T-helper 2 cell treated with Interferon-gamma antibody and Interleukin-4, amounts not matched to agents 100 ng/mL and 5 ng/mL, for 36 hours (primary cell): Measurements from ENCODE around the gene GGCX. TPM values are rescaled to one million over a fixed set of nuclear protein-coding genes. Genes with fewer than 3 reads are reported as not detected.
"Not testable (repeated sequence)": the region's sequence is repeated elsewhere in the genome, so short reads cannot be mapped to it uniquely, and the experiment has no call there.

ENCODE experiments used
- intact Hi-C: fragments of 100-400 bp; cut with micrococcal nuclease; formaldehyde crosslinking; loops from one replicate; pipeline ENCODE4 v1.15.1; 2023
- total RNA-seq: library from RNA; stranded (reverse); gene quantifications from 2 replicates; pipeline ENCODE4 v1.2.3, GENCODE V29; 2022

The GGCX gene
- total RNA-seq, 1 donor from 2014 or later: 21.3 TPM

- intact Hi-C loops: not testable (repeated sequence)
These were observed 16.1 kb downstream of the GGCX start for GRCh38 chr2:85544915-85545779.

- intact Hi-C loops: not testable (repeated sequence)
These were observed 17.0 kb downstream of the GGCX start for GRCh38 chr2:85544254-85544691.

DNA sequence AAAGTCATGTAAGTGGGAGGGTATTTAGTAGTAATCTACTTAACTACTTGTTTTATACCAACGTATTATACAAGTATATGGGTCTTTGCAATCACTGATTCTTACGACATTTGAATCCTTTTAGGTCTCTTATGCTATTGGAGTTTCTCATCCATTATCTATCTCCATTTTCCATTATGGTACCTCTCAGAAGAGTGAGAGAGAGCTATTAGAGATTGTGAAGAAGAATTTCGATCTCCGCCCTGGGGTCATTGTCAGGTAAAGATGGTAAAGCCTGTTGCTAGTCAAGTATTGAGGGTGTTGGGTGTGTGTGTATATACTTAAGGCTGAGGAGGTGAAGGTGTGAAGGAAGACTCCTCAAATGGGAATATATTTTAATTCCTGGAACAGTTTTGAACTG is 18.5 kb downstream of the GGCX start:
- intact Hi-C loops: no loop called here

DNA sequence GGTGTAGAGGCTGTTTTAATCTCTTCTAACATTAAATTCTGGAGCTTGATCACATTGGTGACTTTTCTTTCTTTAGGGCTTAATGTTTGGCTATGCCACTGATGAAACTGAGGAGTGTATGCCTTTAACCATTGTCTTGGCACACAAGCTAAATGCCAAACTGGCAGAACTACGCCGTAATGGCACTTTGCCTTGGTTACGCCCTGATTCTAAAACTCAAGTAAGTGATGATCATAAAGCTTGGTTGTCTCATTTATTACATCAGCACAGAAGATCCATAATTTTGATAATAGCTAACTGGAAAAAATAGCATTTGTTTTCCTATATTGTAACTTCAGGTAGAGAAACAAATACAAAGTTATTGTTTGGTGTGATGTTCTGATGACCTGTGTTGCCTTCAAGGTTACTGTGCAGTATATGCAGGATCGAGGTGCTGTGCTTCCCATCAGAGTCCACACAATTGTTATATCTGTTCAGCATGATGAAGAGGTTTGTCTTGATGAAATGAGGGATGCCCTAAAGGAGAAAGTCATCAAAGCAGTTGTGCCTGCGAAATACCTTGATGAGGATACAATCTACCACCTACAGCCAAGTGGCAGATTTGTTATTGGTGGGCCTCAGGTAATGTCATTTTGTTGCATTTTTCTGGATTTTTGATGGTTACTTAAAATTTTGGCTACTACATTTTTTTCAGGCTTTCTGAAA is 19.4 kb downstream of the GGCX start:
- intact Hi-C loops: no loop called here

DNA sequence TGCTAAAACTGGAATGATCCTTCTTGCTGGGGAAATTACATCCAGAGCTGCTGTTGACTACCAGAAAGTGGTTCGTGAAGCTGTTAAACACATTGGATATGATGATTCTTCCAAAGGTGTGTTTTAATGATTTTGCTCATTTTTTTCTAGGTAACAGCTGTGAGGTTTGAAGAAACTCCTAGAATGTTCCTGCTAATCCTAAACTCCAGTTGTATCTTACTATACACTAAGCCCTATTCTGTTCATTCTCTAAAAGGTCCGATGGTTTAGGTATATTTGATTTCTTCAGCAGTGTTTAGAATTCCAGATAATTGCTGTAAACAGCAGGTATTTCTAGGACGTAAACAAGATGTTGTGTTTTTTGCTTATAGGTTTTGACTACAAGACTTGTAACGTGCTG is 20.0 kb downstream of the GGCX start:
- intact Hi-C loops: no loop called here

DNA sequence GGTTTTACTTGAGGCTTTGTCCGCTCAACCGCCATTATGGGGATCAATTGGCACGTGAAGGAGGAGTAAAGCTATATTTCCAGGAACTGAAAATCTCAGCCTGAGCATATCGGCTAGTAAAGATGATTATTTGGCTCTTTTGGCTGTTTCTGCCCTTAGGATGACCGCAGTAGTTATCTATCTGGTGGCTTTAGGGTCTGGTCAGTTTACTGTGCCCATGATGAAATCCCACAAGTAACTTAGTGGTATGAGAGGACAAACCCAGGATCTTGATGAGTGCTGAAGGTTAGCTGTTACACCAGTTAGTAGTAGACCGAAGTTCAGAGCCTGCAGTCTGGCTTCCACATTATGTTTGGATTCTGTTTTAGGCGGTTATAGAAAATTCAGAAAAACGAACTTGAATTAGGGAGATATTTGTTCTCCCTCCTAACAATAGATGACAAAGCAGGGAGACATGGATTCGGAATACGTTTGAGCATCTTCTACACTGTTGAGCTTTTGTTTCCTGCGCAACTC is 21.1 kb downstream of the GGCX start:
- intact Hi-C loops: loop anchor here (1.0 kb wide), 1 partner anchor 186 kb away; the partner anchor contains the start of genes ELMOD3 and RETSAT

DNA sequence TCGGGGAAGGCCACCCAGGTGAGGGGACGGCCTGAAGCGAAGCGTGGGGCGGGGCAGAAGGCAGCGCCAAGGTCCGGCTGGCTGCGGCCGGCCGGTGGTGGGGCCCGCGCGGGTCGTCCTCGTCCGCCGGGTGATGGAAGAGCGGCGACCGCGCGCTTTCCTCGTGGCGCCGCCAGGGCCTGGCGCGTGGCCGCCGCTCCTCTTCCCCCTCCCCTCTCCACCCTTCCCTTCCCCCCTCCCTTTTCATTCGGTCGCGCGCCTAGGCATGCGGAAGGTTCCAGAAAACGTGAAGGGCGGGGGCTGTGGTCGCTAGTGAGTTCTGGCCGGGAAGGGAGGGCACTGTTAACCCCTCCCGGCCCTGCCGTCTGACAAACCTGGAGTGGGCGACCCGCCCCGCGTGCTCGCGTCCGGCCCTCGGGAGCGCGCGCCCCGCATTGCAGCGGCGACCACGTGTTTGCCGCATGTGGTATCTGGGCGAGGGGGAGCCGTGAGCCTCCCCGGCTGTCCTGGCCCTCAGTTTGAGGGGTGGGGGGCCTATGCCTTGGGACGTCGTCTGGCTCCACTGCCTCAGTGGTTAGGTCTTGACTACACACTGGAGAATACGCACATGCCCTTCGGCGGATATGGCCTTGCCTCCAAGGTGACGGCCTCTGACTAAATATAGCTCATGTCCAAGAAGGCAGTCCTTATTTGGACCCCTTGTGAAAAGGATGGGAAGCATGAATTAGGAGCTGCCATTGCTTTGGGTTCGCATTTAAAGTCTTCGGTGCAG is 21.7 kb downstream of the GGCX start:
- intact Hi-C loops: loop anchor here (1.0 to 2.0 kb wide), 8 partner anchors 13 to 211 kb away; partner anchors contain the start of genes ELMOD3, GGCX, RETSAT and USP39

GRCh38 chr2:85538507-85539360 is 22.6 kb downstream of the GGCX start, which contains the start of gene MAT2A:
TSS of gene MAT2A (plus strand) at chr2:85539168. CDS start at chr2:85539288, 120 bp downstream.
- intact Hi-C loops: loop anchor here (1.0 to 2.0 kb wide), 7 partner anchors 14 to 210 kb away; partner anchors contain the start of genes GGCX and USP39

- intact Hi-C loops: loop anchor here (2.0 kb wide), 1 partner anchor 79 kb away; the partner anchor contains the start of gene USP39
These were observed 23.4 kb downstream of the GGCX start for GRCh38 chr2:85537600-85538506.

DNA sequence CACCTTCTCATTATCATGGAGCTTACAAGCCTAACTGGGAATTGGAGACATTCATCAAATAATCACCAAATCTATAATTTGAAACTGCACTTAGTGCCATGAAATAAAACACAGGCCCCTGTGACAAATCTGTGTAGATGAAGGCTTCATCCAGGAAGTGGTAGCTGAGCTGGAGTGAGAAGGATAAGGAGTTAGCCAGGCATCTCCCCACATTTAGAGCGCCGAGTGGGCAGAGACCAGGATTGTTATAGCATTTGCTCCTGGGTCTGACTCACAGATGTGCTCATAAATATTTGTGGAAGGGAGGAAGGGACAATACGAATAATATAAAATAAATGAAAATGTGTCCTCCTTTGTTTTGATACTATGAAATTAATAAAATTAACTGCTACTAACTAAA is 24.8 kb downstream of the GGCX start:
- intact Hi-C loops: no loop called here

DNA sequence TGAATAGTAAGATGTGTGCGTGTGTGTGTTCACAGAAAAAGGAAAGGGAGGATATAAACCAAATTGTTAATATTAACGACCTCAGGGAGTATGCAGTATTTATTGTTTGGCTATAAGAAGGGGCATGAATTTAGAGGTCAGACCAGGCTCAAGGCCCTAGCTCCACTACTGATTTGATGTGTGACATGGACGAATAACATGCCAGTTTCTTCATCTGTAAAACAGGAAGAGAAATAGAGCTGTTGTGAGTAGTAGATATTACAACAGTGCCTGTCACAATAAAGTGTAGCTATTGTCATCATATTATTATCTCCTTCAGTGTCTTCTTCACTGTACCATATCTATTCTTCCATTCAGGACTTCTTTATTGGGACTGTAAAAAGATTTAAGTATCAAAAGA is 26.4 kb downstream of the GGCX start:
- intact Hi-C loops: no loop called here

DNA sequence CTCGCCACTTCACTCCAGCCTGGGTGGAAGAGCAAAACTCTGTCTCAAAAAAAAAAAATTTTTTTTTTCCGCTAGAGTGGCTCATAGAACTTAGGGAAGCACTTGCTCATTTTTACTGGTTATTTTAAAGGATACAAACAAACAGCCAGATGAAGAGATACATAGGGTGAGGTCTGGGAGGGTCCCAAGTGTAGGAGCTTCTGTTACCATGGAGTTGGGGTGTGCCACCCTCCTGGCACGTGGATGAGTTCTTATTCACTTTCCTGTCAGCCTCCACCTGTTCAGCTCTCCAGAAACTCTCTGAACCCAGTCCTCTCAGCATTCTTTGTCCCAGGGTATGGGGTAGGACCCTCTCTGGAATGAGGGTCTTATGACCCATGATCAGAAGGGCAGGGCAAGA is 27.2 kb downstream of the GGCX start:
- intact Hi-C loops: no loop called here

GRCh38 chr2:85531589-85531988 is 29.7 kb downstream of the GGCX start:
- intact Hi-C loops: no loop called here

- intact Hi-C loops: no loop called here
These were observed 31.5 kb downstream of the GGCX start for GRCh38 chr2:85529809-85530208.

GRCh38 chr2:85528355-85528754 is 32.9 kb downstream of the GGCX start:
- intact Hi-C loops: no loop called here

DNA sequence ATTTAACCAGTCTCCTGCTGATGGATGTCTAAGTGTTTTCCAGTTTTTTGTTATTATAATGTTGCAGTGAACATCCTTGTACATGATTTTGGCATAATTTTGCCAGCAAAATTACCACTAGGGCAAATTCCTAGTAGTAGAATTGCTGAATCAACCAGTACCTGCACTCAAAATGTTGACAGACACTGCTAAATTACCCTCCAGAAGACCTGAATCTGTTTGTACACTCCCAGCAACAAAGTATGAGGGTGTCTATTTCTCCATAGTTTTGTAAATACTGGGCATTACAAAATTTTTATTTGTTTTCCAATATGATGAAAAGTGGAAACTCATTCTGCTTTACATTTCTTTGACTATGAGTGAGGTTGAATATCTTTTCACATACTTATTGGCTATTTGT is 33.5 kb downstream of the GGCX start:
- intact Hi-C loops: no loop called here

- intact Hi-C loops: no loop called here
These were observed 35.7 kb downstream of the GGCX start for GRCh38 chr2:85525567-85525966.

- intact Hi-C loops: no loop called here
These were observed 36.3 kb downstream of the GGCX start for GRCh38 chr2:85525029-85525428.

- intact Hi-C loops: no loop called here
These were observed 36.9 kb downstream of the GGCX start for GRCh38 chr2:85524336-85524908.
